Hepatocyte (in vitro differentiated cells): Measurements from ENCODE around the gene GPR39.

ENCODE experiments used
- EZH2 ChIP-seq: fragments of 200-600 bp; sonication (generic); IDR thresholded peaks from 2 replicates; pipeline ENCODE4 v1.6.1; 2016; ENCODE audit warnings: antibody characterized with exemption, mild to moderate bottlenecking, borderline replicate concordance
- TF ChIP-seq, protein P1 (sequence below): fragments of 200-600 bp; sonication (generic); IDR thresholded peaks from 2 replicates; pipeline ENCODE4 v1.5.1; 2016; ENCODE audit warnings: antibody characterized with exemption, mild to moderate bottlenecking; ENCODE audit not compliant: poor library complexity

DNA sequence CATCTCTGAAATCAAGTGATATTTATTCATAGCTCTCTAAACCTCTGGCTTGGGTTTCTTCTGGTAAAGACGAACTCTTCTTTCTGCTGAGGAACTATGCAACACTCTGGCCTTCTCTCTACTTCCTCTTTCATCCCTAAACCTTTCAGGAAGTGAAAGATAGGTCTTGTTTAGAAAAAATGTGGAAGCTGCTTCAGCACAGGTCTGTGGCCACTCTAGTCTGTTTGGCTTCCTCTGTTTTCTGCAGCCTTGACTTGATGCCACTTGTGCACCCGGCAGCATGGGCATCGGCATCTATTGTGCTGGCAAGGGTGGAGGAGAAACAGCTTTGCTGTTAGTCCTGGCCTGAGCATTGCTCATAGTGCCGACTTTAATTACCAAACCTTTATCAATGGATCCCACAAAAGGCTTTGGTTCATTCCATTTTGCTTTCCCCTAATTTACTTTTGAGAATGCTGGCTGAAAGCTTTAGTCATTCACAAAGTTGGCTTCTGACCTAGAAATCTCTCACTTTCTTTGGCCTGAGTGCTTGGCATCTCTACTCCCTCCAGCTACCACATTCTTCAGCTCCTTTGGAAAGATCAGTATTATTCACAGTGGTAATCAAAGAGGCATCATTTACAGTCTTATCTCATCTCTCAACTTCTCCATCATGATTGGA lies 32.0 kb upstream of the GPR39 start:
- TF ChIP-seq, protein P1, sequence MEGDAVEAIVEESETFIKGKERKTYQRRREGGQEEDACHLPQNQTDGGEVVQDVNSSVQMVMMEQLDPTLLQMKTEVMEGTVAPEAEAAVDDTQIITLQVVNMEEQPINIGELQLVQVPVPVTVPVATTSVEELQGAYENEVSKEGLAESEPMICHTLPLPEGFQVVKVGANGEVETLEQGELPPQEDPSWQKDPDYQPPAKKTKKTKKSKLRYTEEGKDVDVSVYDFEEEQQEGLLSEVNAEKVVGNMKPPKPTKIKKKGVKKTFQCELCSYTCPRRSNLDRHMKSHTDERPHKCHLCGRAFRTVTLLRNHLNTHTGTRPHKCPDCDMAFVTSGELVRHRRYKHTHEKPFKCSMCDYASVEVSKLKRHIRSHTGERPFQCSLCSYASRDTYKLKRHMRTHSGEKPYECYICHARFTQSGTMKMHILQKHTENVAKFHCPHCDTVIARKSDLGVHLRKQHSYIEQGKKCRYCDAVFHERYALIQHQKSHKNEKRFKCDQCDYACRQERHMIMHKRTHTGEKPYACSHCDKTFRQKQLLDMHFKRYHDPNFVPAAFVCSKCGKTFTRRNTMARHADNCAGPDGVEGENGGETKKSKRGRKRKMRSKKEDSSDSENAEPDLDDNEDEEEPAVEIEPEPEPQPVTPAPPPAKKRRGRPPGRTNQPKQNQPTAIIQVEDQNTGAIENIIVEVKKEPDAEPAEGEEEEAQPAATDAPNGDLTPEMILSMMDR, result no peak
- no peak for TF ChIP-seq EZH2
